ENCODE measurements around the gene SLC45A1.

The SLC45A1 gene

DNA sequence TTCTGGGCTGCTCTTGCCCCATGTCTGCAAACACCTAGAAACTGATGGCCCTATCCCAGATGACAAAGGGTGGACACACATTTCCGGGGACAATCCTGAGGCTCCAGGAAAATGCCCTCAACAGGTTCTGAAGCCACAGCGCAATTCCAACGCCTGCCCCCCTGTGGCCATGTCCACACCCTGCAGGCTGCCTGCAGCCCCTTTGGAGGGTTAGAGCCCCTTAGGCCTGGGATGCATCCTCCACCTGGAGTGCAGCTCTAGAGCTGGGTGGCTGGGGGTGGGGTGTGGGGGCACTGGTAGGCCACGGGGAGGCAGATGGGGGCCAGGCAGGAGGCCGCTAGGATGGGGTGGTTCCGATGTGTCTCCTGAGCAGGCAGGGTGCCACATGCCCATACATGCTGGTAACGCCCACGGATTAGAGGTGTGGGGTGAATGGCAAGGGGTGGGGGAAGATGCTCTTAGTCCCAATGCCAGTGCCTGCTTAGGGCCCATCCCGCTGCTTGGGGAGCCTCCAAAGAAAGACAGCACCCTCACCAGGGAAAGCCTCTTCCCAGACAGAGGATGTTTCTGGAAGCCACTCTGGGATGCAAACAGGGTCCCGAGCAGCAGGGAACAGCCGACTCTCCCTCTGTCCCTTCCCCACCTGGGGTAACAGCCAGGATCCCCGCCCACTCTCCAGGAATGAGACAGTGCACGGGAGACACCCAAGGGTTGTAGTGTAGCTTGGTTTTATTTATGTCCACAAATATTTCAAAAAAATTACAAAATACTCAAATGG lies 34.0 kb downstream of the SLC45A1 start:
- peaks cover 5 to 56% (median 42%) of the 10 kb centered on the region in 5 donors for H3K4me1 ChIP-seq (ENCODE audit: control insufficient read depth in 5 of 5, insufficient read depth in 5 of 5, low read length in 5 of 5)
- H3K27me3 ChIP-seq (ENCODE audit: control insufficient read depth in 5 of 5, insufficient read depth in 4 of 5, low read length in 5 of 5) = no peaks in the 10 kb centered on the region
- no peak overlapping the region for H3K4me3 ChIP-seq (ENCODE audit: low read depth in 1 of 5, low read length in 5 of 5)
- H3K9me3 ChIP-seq (ENCODE audit: control insufficient read depth in 5 of 5, low read length in 5 of 5) = no peaks in the 10 kb centered on the region
- no peak overlapping the region for H3K9ac ChIP-seq (ENCODE audit: low read length in 5 of 5)
- peaks cover 0 to 38% (median 35%) of the 10 kb centered on the region in 5 donors for H3K36me3 ChIP-seq (ENCODE audit: control insufficient read depth in 5 of 5, insufficient read depth in 5 of 5, low read length in 5 of 5)
- peak overlapping the region; percentile 86 for H3K27ac ChIP-seq (ENCODE audit: low read depth, low read length)

- Histone ChIP-seq H3K27me3 (ENCODE audit: control insufficient read depth in 5 of 5, insufficient read depth in 4 of 5, low read length in 5 of 5) (no peaks in the 10 kb centered on the region), H3K27ac (ENCODE audit: low read depth, low read length) (peak overlapping the region; percentile 86), H3K9me3 (ENCODE audit: control insufficient read depth in 5 of 5, low read length in 5 of 5) (no peaks in the 10 kb centered on the region), H3K36me3 (ENCODE audit: control insufficient read depth in 5 of 5, insufficient read depth in 5 of 5, low read length in 5 of 5) (peaks cover 0 to 43% (median 41%) of the 10 kb centered on the region in 5 donors), H3K4me3 (ENCODE audit: low read depth in 1 of 5, low read length in 5 of 5) (no peak overlapping the region), H3K9ac (ENCODE audit: low read length in 5 of 5) (peak overlapping the region in 2 of 5 donors; percentile 45 to 58), H3K4me1 (ENCODE audit: control insufficient read depth in 5 of 5, insufficient read depth in 5 of 5, low read length in 5 of 5) (peaks cover 5 to 56% (median 42%) of the 10 kb centered on the region in 5 donors)
Observed at GRCh38 chr1:8352471-8352845, 34.5 kb downstream of the SLC45A1 start.

DNA sequence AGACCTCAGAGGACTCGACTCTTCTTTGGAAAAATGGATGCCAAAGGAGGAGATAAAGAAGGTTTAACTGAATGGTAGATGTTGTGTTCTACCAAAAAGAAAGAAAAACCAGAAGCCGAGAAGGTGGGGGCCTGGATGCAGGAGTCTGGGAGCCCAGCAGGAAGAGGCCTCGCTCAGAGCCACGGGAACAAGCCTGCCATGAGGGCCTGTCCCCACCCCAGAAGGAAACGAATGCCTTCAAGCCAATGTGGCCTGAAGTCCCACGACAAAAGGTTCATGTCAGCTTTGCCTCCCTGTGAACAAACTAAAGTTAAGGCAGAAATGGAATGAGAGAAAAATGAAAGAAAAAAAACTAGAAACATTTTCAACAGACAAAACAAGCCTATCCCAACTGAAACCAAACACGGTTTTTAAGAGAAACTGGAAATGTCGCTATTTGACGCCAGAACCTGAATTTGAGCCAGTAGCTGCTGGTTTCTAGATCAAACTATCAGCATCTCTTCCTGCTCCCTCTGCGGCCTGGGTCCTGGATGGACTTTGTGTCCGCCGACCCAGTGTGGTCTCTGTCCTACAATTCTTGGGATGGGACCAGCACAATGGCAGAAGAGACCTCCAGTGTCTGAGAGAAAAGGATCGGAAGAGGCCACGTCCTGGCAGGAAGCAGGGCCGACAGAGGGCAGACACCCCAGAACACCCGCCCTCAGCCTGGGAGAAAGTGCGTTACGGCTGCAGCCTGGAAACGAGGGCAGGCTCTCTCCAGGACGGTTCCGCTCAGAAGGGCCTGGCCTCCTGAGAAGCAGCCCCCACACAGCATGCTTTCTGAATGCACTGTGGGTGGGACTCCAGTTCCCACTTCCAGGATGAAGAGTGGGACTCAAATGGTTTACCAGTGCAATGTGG lies 35.2 kb downstream of the SLC45A1 start:
- Histone ChIP-seq H3K36me3 (ENCODE audit: control insufficient read depth in 5 of 5, insufficient read depth in 5 of 5, low read length in 5 of 5) (peaks cover 0 to 50% (median 48%) of the 10 kb centered on the region in 5 donors), H3K27ac (ENCODE audit: low read depth, low read length) (peak overlapping the region; percentile 86), H3K9ac (ENCODE audit: low read length in 5 of 5) (peak overlapping the region in 3 of 5 donors; percentile 41 to 58 (median 45)), H3K9me3 (ENCODE audit: control insufficient read depth in 5 of 5, low read length in 5 of 5) (no peaks in the 10 kb centered on the region), H3K4me1 (ENCODE audit: control insufficient read depth in 5 of 5, insufficient read depth in 5 of 5, low read length in 5 of 5) (peaks cover 5 to 50% (median 42%) of the 10 kb centered on the region in 5 donors), H3K4me3 (ENCODE audit: low read depth in 1 of 5, low read length in 5 of 5) (peak overlapping the region in 1 of 5 donors; percentile 13), H3K27me3 (ENCODE audit: control insufficient read depth in 5 of 5, insufficient read depth in 4 of 5, low read length in 5 of 5) (no peaks in the 10 kb centered on the region)

GRCh38 chr1:8354038-8354437 lies 36.1 kb downstream of the SLC45A1 start:
- Histone ChIP-seq H3K4me3 (ENCODE audit: low read depth in 1 of 5, low read length in 5 of 5) (no peak overlapping the region), H3K27me3 (ENCODE audit: control insufficient read depth in 5 of 5, insufficient read depth in 4 of 5, low read length in 5 of 5) (no peaks in the 10 kb centered on the region), H3K4me1 (ENCODE audit: control insufficient read depth in 5 of 5, insufficient read depth in 5 of 5, low read length in 5 of 5) (peaks cover 5 to 44% (median 35%) of the 10 kb centered on the region in 5 donors), H3K9ac (ENCODE audit: low read length in 5 of 5) (peak overlapping the region in 1 of 5 donors; percentile 19), H3K9me3 (ENCODE audit: control insufficient read depth in 5 of 5, low read length in 5 of 5) (no peaks in the 10 kb centered on the region), H3K27ac (ENCODE audit: low read depth, low read length) (no peak overlapping the region), H3K36me3 (ENCODE audit: control insufficient read depth in 5 of 5, insufficient read depth in 5 of 5, low read length in 5 of 5) (peaks cover 0 to 59% (median 57%) of the 10 kb centered on the region in 5 donors)

DNA sequence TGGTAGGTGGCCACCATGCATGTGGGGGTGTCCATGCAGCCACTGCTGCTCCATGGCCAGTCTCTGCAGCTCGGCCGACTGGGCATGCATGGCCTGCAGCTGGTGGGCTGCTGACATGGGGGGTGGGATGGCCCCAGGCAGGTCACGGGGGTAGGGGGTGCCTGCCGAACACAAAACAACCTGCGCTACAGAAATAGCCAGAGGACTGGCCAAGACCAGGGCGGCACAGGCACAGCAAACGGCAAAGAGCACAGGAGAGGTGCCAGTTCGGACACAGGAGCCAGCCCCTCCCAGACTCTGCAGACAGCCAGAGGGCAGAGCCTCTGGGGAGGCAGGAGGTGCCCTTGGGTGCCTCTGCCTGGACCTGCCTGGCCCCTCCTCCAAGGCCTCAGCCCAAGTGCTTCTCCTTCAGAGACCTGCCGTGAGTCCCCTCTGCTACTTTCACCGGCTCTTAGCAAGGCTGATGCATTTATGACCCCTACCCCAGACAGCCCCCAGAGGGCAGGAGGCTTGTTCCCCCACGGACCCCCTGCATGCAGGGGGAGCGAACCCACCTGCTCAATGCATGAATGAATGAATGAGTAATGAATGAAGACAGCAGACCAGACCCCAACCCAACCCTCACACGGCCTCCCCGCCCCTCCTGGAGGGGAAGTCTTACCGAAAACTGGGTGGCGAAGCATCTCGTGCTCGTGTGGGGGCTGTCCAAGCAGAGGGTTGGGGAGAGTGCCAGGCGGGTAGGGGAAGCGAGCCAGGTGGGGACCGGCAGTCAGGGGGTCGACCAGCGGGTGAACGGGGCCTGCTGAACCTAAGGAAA lies 37.7 kb downstream of the SLC45A1 start:
- Histone ChIP-seq H3K9ac (ENCODE audit: low read length in 5 of 5) (no peak overlapping the region), H3K36me3 (ENCODE audit: control insufficient read depth in 5 of 5, insufficient read depth in 5 of 5, low read length in 5 of 5) (peaks cover 0 to 74% (median 68%) of the 10 kb centered on the region in 5 donors), H3K4me3 (ENCODE audit: low read depth in 1 of 5, low read length in 5 of 5) (no peak overlapping the region), H3K27me3 (ENCODE audit: control insufficient read depth in 5 of 5, insufficient read depth in 4 of 5, low read length in 5 of 5) (no peaks in the 10 kb centered on the region), H3K4me1 (ENCODE audit: control insufficient read depth in 5 of 5, insufficient read depth in 5 of 5, low read length in 5 of 5) (peaks cover 5 to 31% (median 28%) of the 10 kb centered on the region in 5 donors), H3K27ac (ENCODE audit: low read depth, low read length) (no peak overlapping the region), H3K9me3 (ENCODE audit: control insufficient read depth in 5 of 5, low read length in 5 of 5) (no peaks in the 10 kb centered on the region)

GRCh38 chr1:8356256-8357209 lies 38.6 kb downstream of the SLC45A1 start:
- H3K27ac ChIP-seq (ENCODE audit: low read depth, low read length) = no peak overlapping the region
- no peak overlapping the region for H3K4me3 ChIP-seq (ENCODE audit: low read depth in 1 of 5, low read length in 5 of 5)
- no peaks in the 10 kb centered on the region for H3K9me3 ChIP-seq (ENCODE audit: control insufficient read depth in 5 of 5, low read length in 5 of 5)
- peaks cover 5 to 31% (median 28%) of the 10 kb centered on the region in 5 donors for H3K4me1 ChIP-seq (ENCODE audit: control insufficient read depth in 5 of 5, insufficient read depth in 5 of 5, low read length in 5 of 5)
- no peak overlapping the region for H3K9ac ChIP-seq (ENCODE audit: low read length in 5 of 5)
- peaks cover 0 to 82% (median 77%) of the 10 kb centered on the region in 5 donors for H3K36me3 ChIP-seq (ENCODE audit: control insufficient read depth in 5 of 5, insufficient read depth in 5 of 5, low read length in 5 of 5)
- no peaks in the 10 kb centered on the region for H3K27me3 ChIP-seq (ENCODE audit: control insufficient read depth in 5 of 5, insufficient read depth in 4 of 5, low read length in 5 of 5)

DNA sequence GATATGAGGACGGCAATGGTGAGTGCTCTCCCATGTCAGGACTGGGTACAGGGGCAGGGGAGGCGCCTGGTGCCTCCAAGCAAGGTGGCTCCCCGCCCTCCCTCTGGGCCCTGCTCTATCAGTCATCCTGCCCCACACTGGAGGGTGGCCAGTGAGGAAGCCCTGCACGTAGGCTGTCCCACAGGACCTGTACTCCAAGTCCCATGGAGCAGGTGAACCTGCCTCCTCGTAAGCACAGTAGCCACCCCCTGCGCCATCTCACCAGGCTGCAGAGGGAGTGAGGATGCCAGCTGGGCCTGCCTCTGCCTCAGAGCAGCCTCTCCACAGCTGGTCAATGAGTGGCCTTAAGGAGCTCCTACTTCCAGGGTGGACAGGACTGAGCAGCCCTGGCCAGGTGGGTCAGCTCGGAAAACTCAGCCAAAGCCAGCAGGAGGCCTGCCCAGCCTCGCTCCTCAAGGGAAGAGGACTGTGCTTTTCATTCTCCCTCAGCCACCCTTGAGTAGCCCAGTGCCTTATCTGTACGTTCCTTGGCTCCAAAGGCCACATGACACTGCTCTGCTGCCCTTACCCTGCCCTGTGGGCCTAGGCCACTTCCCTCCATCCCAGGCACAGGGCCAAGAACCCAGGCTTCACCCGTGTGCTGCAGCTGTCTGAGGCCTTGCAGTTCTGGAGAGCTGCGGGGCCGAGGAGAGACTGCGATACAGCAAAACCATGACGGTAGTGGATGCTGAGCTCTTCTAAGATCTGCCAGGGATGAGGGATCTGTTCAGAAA lies 39.6 kb downstream of the SLC45A1 start:
- peaks cover 0 to 91% (median 86%) of the 10 kb centered on the region in 5 donors for H3K36me3 ChIP-seq (ENCODE audit: control insufficient read depth in 5 of 5, insufficient read depth in 5 of 5, low read length in 5 of 5)
- no peak overlapping the region for H3K27ac ChIP-seq (ENCODE audit: low read depth, low read length)

DNA sequence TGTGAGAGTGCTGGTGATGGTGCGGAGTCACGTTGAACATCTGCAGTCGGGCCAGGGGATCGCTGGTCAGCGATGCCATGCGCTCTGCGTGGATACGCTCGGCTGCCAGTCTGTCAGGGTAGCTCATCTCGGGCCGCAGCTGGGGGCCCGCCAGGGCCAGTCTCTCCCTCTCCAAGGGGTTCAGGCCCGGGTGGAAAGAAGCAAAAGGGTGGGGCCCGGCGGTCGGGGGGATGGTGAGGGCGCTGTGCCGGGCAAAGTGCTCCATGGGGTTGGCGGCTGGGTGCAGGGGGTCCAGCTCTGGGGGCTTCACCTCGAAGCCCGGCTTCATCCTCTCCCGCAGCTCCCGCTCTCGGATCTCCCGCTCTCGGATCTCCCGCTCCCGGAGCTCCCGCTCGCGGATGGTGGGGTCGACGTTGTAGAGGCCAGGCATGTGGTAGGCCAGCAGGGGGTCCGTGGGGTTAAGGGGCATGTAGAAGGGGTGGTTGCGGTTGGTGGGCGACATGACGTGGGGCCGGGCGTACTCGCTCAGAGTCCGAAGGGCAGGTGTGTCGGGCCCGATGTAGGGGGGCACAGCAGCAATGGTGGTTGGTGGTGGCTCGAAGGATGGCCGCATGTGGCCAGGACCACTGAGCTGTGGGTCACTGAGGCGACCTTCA lies 40.5 kb downstream of the SLC45A1 start:
- no peak overlapping the region for H3K27ac ChIP-seq (ENCODE audit: low read depth, low read length)
- peaks cover 5 to 25% (median 23%) of the 10 kb centered on the region in 5 donors for H3K4me1 ChIP-seq (ENCODE audit: control insufficient read depth in 5 of 5, insufficient read depth in 5 of 5, low read length in 5 of 5)
- no peak overlapping the region for H3K9ac ChIP-seq (ENCODE audit: low read length in 5 of 5)
- H3K36me3 ChIP-seq (ENCODE audit: control insufficient read depth in 5 of 5, insufficient read depth in 5 of 5, low read length in 5 of 5) = peaks cover 0 to 96% (median 93%) of the 10 kb centered on the region in 5 donors
- no peak overlapping the region for H3K4me3 ChIP-seq (ENCODE audit: low read depth in 1 of 5, low read length in 5 of 5)
- no peaks in the 10 kb centered on the region for H3K9me3 ChIP-seq (ENCODE audit: control insufficient read depth in 5 of 5, low read length in 5 of 5)
- H3K27me3 ChIP-seq (ENCODE audit: control insufficient read depth in 5 of 5, insufficient read depth in 4 of 5, low read length in 5 of 5) = no peaks in the 10 kb centered on the region

More for the DNA sequence above, 39.6 kb downstream of the SLC45A1 start:
- no peak overlapping the region for H3K9ac ChIP-seq (ENCODE audit: low read length in 5 of 5)
- H3K27me3 ChIP-seq (ENCODE audit: control insufficient read depth in 5 of 5, insufficient read depth in 4 of 5, low read length in 5 of 5) = no peaks in the 10 kb centered on the region
- H3K4me3 ChIP-seq (ENCODE audit: low read depth in 1 of 5, low read length in 5 of 5) = no peak overlapping the region
- H3K4me1 ChIP-seq (ENCODE audit: control insufficient read depth in 5 of 5, insufficient read depth in 5 of 5, low read length in 5 of 5) = peaks cover 5 to 25% (median 23%) of the 10 kb centered on the region in 5 donors
- H3K9me3 ChIP-seq (ENCODE audit: control insufficient read depth in 5 of 5, low read length in 5 of 5) = no peaks in the 10 kb centered on the region

All from subcutaneous abdominal adipose tissue (tissue), 5 donors.